Activated CD4-positive, alpha-beta T cell treated with anti-CD3 and anti-CD28 coated beads for 4 hours (primary cell): ENCODE measurements around the gene RAPGEFL1.
"Not testable (repeated sequence)": the region's sequence is repeated elsewhere in the genome, so short reads cannot be mapped to it uniquely, and the experiment has no call there.

Experiments
- DNase-seq, 2 donors: peaks; one replicate each; pipeline ENCODE4 v3.0.0-alpha.2; 2020

RAPGEFL1 gene

GRCh38 chr17:40174514-40174913 lies 2.8 kb upstream of the RAPGEFL1 start:
- no peak for DNase-seq

GRCh38 chr17:40175928-40176753 lies 1.1 kb upstream of the RAPGEFL1 start:
- no peak for DNase-seq

- no peak for DNase-seq
These were observed 538 bp upstream of the RAPGEFL1 start for GRCh38 chr17:40176754-40177110.

GRCh38 chr17:40178021-40178601 lies 841 bp downstream of the RAPGEFL1 start:
- no peak for DNase-seq

GRCh38 chr17:40178660-40179059 lies 1.4 kb downstream of the RAPGEFL1 start:
- no peak for DNase-seq

GRCh38 chr17:40179923-40180659 lies 2.8 kb downstream of the RAPGEFL1 start:
- DNase-seq: no peak

- DNase-seq: no peak
These were observed 3.4 kb downstream of the RAPGEFL1 start for GRCh38 chr17:40180694-40181093.

- DNase-seq: no peak
These were observed 3.9 kb downstream of the RAPGEFL1 start for GRCh38 chr17:40181205-40181604.

GRCh38 chr17:40182606-40183005 lies 5.3 kb downstream of the RAPGEFL1 start:
- DNase-seq: no peak

- no peak for DNase-seq
These were observed 10.0 kb downstream of the RAPGEFL1 start for GRCh38 chr17:40187238-40187637.

GRCh38 chr17:40188694-40189093 lies 11.4 kb downstream of the RAPGEFL1 start:
- DNase-seq: no peak

GRCh38 chr17:40190197-40191021 lies 13.1 kb downstream of the RAPGEFL1 start:
- DNase-seq: peak in 1 of 2 donors; percentile 9

GRCh38 chr17:40191237-40192208 lies 14.3 kb downstream of the RAPGEFL1 start:
- peak; percentile 60 to 62 for DNase-seq

- no peak for DNase-seq
These were observed 15.7 kb downstream of the RAPGEFL1 start for GRCh38 chr17:40192961-40193360.

- DNase-seq: no peak
These were observed 17.6 kb downstream of the RAPGEFL1 start for GRCh38 chr17:40194821-40195220.

GRCh38 chr17:40197550-40197949 lies 20.3 kb downstream of the RAPGEFL1 start:
- no peak for DNase-seq

- not testable (repeated sequence) for DNase-seq
These were observed 20.7 kb downstream of the RAPGEFL1 start for GRCh38 chr17:40197965-40198456.

- no peak for DNase-seq
These were observed 21.3 kb downstream of the RAPGEFL1 start for GRCh38 chr17:40198576-40198975.

- no peak for DNase-seq
These were observed 25.9 kb downstream of the RAPGEFL1 start for GRCh38 chr17:40203131-40203530.

- DNase-seq: not testable (repeated sequence)
These were observed 28.9 kb downstream of the RAPGEFL1 start for GRCh38 chr17:40206193-40206592.

- no peak for DNase-seq
These were observed 32.3 kb downstream of the RAPGEFL1 start for GRCh38 chr17:40209404-40210093.
